Peyer's patch (tissue), 4 donors: ENCODE measurements around the gene MYO9A.

Experiments used
- CTCF ChIP-seq, 6 experiments: fragments of 450-650 bp in 4 of 6; fragments of 200-600 bp in 2 of 6; sonication (generic) in 1 of 6; IDR thresholded peaks; one replicate each; pipeline ENCODE4 v1.5.1; 2017 to 2019; ENCODE audit warnings: antibody characterized with exemption in 6 of 6, mild to moderate bottlenecking in 3 of 6, moderate library complexity in 1 of 6
- POLR2A ChIP-seq, 2 donors: fragments of 450-650 bp; IDR thresholded peaks; one replicate each; pipeline ENCODE4 v1.5.1; 2017; ENCODE audit warnings: antibody characterized with exemption in 2 of 2, mild to moderate bottlenecking in 2 of 2, moderate library complexity in 2 of 2

GRCh38 chr15:71951134-71951533, 166.8 kb downstream of the MYO9A start:
- TF ChIP-seq POLR2A (IDR thresholded peaks at IDR 0.05) (no peak), CTCF (IDR thresholded peaks at IDR 0.05) (no peak)
